NCI-H82 treated with DMSO at 0.1 percent for 48 hours (cell line): ENCODE data around the gene PLPPR1.
"Not testable (repeated sequence)": the region's sequence is repeated elsewhere in the genome, so short reads cannot be mapped to it uniquely, and the experiment has no call there.

Source experiments
- DNase-seq: peaks from one replicate; lab custom pipeline; 2025; ENCODE audit not compliant: unreplicated experiment; lab: John Stamatoyannopoulos, UW

PLPPR1 gene

GRCh38 chr9:101119206-101119819 lies 90.8 kb downstream of the PLPPR1 start:
- DNase-seq, result peak; percentile 77

DNA sequence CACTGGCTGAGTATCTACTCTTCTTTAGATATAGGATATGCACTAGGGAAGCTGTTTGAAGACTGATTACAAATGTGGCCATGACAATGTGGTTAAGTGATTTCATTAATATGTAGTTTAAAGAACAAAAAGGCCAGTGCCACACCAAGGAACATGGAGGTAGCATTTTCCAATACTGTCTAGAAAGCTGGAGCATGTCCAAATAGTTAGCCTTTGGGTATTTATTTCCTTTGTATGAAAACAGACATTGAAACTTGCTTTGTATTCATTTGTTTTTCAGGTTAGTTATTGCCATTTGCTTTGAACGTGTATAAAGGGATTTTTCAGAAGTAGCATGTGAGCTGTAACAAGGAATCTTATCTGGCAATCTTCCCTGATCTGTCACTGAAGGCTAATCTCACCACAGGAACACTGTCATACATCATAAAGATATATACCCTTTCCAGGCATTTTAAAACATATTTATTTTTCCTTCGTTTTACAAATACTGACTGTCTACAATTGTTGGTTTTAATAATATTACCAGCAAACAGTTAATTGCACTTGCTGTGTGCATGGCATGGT lies 93.4 kb downstream of the PLPPR1 start:
- no peak for DNase-seq

- DNase-seq, result no peak
Observed at GRCh38 chr9:101126556-101126955, 98.0 kb downstream of the PLPPR1 start.

- DNase-seq, result not testable (repeated sequence)
Observed at GRCh38 chr9:101127369-101127768, 98.8 kb downstream of the PLPPR1 start.

DNA sequence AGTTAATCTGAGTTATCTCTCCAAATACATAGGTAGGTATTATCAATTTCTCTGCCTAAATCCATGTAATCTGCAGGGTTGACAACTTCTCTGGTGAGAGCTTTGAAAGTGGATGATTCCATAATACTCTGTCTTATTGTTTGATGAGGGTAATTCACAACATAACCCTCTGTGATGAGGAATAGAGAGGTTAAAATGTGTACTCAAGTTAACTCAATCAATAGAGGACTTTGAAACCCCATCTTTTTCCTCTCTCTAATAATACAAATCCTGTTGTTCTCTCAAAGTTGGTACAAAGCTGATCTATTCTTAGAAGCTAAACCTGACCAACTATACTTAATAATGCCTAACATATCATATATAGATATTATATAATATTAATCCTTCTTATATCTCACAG lies 100.1 kb downstream of the PLPPR1 start:
- DNase-seq, result no peak

- no peak for DNase-seq
Observed at GRCh38 chr9:101130054-101130453, 101.5 kb downstream of the PLPPR1 start.

GRCh38 chr9:101131326-101131725 lies 102.8 kb downstream of the PLPPR1 start:
- DNase-seq, result no peak

DNA sequence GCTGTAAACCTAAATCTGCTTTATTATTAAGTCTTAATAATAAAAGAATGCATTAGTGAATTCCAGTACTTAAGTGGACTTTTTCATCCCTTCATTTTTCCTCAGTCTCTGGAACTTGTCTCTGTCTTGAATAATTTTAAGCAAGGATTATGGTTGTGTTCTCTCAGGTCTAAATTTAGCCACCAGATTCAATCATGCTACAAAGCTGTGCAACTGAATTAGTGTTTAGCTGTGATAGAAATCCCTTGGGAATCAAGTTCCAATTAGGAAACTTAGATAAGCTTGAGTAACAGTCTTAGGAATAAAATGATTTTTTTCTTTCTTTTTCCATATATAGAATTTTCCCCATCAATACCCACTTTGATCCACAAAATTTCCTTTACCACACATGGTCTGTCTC lies 104.3 kb downstream of the PLPPR1 start:
- DNase-seq, result peak; percentile 48

DNA sequence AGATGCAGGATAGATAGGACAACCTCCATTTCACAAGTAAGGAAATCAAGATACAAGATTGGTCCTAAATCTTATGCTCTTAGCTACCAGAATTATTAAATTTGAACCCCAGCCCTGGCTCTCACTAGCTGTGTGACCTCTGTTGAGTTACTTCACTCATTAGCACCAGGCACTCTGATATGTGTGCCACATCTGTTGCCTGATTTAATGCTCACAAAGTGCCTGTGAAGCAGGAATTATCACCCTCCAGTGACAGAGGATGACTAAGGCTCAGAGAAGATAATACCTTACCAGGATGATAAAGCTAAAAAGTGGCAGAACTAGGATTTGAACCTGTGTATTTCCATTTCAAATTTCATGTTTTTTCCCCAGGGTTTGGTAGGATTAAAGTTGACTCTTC lies 110.0 kb downstream of the PLPPR1 start:
- peak; percentile 67 for DNase-seq

DNA sequence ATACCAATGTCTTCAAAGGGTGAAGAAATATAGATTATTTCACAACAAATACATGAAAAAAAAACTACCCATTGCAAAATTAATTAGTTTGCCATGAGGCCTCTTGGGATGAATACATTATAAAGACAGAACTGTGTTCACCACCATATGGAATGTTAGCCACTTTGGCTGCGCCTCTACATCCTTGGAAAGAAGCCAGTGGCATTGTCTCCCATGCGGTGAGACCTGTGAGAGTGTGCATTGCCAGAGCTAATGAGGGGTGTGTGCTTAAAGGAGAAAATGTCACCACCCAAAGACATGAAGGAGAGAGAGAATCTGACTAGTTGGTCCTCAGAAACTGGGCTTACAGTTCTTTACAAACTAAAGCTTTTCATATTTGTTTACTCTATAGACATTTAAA lies 110.6 kb downstream of the PLPPR1 start:
- no peak for DNase-seq

- DNase-seq, result no peak
Observed at GRCh38 chr9:101140764-101141163, 112.2 kb downstream of the PLPPR1 start.

- DNase-seq, result no peak
Observed at GRCh38 chr9:101146508-101146907, 118.0 kb downstream of the PLPPR1 start.

- no peak for DNase-seq
Observed at GRCh38 chr9:101148344-101148743, 119.8 kb downstream of the PLPPR1 start.

DNA sequence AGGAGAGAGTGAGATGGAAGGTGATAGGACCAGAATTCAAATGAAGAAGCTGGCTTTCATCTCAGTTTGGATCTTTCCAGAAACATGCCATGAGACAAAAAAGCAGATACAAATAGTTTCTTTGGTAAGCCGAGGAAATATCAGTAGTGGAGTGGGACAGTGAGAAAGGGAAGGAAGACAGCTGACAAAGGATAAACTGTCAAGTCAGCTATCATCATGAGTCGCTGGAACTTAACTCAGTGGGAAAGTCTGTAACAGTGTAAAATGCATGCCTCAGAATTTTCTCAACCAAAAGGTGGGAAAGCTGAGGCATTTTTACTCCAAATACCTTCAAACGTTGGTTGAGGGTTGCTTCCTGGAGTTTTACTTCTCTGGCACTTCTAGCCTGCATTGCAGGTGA lies 129.8 kb downstream of the PLPPR1 start:
- DNase-seq, result no peak

DNA sequence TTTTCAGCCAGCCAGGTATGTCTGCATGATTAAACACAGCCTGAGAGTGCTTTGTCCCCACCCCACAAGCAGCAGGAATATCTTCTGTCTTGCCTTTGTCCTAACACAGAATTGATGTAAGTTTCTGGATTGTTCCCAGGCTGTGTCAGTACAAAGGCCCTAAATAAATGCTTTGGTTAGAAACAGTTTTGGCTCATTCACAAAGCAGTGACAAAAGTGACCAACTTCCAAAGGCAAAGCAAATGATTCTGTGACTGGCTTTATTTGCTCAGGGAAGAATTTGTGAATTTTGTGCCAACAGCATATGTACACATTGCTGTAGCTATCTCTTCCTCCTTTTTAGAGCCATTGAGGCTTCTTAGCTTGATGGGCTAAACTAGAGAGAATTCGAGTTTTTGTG lies 133.7 kb downstream of the PLPPR1 start:
- DNase-seq, result no peak

DNA sequence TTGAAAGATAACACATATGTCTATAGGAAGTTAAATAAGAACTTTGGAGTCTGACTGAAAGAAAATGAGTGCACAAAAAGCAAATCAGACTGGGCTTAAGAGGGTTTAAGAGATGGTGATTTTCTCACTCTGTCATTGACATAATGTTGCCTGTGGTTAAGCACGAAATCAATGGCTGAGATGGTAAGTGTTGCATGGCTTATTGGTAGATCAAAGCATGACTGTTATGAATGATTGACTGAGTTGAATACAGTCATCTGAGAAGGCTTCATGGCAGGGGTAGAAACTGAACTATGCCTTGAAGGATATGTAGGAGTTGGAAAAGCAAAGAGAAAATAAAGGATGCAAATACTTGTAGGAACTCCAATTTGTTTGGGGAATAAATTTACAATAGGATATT lies 136.6 kb downstream of the PLPPR1 start:
- DNase-seq, result no peak

DNA sequence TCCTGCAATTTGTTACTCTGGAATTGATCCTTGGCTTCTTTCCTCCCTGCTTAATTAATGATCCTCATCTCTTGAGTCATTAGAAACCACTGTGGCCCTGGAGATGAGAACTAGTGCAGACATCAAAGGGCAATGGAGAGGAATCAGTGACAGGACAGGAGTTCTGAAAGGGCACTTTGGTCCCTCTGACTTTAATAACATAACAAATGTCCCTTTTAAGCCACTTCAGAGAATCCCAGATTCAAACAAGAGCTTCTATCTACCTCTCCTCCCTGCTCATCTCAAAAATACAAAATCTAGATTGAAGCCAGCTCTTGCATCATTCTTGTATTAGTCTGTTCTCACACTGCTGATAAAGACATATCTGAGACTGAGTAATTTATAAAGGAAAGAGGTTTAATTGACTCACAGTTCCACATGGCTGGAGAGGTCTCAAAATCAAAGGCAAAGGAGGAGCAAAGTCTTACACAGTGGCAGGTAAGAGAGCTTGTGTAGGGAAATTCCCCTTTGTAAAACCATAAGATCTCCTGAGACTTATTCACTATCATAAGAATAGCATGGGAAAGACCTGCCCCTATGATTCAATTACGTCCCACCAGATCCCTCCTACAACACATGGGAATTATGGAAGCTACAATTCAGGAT lies 139.1 kb downstream of the PLPPR1 start:
- DNase-seq, result no peak

DNA sequence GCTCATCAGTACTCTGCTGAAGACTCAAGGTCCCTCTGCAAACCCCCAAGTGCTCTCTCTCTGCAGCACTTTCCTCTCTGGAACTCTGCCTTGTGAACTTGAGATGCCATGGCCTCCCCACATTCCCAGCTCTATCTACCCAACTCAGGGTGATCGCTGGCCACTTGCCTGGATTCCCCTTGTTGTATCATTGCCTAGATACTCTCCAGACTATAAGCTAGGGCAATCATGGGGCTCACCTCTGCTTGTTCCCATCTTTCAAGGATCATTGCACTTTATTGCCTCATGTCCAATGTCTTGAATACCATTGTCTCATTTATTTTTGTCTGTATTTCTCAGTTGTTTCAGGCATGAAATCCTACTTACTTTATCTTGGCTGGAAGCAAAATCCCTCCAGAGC lies 144.1 kb downstream of the PLPPR1 start:
- no peak for DNase-seq

DNA sequence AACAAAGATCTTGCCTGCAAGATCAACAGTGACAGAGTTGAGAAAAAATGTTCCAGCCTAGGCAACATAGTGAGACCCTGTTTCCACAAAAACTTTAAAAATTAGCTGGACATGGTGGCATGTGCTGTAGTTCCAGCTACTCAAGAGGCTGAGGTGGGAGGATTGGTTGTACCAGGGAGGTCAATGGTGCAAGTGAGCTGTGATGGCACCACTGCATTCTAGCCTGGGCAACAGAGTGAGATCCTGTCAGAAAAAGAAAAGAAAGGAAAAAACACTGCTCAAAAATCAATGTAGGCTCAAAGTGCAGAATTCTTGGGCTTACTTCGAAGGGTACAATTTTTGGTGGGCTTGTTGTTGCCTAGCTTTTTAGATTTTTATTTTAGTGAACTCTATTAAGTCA lies 145.4 kb downstream of the PLPPR1 start:
- no peak for DNase-seq

GRCh38 chr9:101176384-101176783 lies 147.9 kb downstream of the PLPPR1 start:
- no peak for DNase-seq

- no peak for DNase-seq
Observed at GRCh38 chr9:101184813-101185278, 156.3 kb downstream of the PLPPR1 start.

- DNase-seq, result no peak
Observed at GRCh38 chr9:101191723-101192122, 163.2 kb downstream of the PLPPR1 start.

- no peak for DNase-seq
Observed at GRCh38 chr9:101197026-101197425, 168.5 kb downstream of the PLPPR1 start.
